HG03521 (cell line): ENCODE results near the gene ALDH4A1.

Experiments used
- ATAC-seq: cut with Tn5 transposase; IDR thresholded peaks from one replicate; pipeline ENCODE4 v1.9.1; 2021; ENCODE audit warnings: mild to moderate bottlenecking, moderate library complexity; ENCODE audit not compliant: unreplicated experiment

Gene ALDH4A1

DNA sequence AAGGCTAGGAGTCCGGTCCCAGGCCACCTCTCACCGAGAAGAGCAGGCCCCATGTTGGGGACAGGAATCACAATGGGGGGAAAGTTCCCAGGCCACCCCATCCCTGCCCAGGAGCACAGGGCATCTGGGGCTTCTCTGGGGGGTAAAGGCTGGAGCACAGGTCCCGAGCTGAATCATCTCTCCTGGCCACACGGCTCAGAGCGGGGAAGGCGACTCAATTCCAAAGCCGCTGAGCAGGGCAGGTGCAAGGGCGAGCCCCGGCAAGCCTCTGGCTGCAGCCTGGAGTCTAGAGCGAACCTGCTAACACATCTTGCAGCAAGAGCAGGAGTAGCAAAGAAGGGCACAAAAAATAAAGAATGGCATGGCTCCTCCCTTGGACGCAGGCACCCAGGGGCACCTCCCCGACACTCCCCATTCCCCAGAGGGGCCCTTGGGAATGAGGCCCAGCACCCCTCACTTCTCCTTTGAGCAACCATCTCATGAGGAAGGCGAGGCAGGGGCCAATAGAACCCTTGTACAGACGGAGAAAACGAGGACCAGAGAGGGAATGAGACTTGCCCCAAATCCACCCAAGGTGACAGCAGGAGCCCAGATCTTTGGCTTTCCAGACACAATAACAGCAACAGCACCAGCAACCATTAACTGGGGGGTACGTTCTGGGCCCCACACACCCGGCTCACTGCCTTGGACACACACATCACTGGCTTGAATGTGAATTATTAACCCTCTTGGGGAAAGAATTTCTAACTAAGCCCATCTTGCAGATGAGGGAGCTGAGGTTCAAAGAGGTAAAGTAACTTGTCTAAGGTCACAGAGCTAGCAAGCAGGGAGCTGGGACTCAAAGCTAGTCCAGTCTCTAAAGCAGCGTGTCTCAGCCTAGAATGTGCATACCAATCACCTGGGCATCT, 20.7 kb upstream of the ALDH4A1 start:
- ATAC-seq = no peak

DNA sequence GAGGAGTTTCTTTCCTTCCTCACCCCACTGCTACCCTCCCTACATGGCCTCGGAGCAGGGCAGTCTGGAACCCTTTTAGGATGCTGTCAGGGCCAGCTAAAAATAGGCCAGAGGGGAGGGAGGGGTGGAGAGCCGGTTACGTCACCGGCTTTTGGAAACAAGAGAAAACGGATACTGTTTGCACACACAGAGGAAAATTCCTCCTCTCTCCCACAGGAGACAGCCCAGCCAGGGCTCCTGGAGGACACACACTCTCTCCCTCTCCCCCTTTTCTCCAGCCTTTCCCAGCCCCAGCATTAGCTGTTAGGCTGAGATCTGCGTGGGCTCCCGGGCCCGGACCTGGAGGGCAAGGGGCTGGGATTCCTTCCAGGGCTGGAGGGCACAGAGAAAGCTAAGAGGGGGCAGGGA, 20.0 kb upstream of the ALDH4A1 start:
- ATAC-seq = no peak

DNA sequence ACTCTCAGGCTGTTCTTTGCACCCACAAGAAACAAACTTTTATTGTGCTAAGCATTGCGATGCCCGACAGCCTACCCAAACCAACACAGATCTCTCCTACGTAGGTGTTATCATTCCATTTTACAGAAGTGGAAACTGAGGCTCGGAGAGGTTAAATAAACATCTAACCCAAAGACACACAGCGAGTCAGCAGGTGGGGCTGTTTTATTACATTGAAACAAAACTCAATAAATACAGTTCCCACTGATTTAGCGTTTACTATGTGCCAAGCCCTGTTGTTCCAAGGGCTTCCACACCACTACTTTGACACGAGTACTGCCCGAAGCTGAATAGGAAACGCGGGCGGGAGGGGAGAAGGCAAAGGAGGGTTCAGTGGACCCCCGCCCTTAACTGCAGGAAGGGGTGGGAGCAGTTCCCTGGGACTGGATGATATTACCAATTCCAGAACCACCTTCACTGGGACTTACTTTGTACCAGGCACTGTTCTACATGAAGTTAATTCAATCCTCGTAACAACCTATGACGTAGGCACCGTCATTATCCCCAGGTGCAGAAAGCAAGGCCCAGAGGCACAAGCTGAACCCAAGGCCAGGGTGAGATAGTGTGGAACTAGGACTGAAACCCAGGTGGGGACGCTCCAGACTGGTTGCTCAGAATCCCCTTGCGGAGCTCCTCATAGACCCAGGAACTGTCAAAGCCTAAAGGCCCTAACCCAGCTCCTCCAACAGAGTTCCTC, 19.3 kb upstream of the ALDH4A1 start:
- no peak for ATAC-seq

DNA sequence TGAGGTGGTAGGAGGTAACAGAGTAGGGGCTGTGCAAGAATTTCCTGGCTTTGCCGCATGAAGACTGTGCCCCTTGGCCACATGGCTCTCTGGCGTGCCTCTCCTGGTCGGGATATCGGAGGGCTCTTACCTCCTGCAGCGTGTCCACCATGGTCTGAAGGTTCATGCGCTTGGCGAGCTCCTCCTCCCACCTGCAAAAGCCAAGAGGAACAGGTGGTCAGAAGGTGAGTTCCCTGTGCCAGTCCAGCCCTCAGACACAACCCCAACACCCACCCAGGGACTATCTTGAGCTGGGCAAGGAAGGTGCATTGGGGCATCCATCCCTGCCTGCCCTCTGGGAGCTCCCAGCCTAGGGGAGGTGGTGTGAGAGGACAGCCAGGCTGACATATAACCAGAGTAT, 18.6 kb upstream of the ALDH4A1 start:
- ATAC-seq = no peak

DNA sequence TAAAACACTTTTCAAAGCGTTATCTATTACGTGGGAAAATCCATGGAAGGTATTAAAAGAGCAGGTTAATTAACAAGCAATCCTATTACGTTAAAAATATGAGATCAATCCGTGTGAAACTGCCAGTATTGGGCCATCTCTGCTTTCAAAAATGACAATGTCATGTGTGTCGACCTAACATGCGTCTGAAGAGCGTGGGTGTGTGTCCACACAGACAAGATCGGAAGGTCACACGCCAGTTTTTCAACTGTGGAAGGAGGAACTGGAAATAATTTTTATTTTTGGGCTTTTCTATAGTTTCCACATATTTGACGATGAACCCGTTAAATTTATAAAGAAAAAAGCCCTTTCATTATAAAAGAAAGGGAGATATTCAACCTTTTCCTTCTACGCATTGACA, 17.6 kb upstream of the ALDH4A1 start:
- no peak for ATAC-seq

DNA sequence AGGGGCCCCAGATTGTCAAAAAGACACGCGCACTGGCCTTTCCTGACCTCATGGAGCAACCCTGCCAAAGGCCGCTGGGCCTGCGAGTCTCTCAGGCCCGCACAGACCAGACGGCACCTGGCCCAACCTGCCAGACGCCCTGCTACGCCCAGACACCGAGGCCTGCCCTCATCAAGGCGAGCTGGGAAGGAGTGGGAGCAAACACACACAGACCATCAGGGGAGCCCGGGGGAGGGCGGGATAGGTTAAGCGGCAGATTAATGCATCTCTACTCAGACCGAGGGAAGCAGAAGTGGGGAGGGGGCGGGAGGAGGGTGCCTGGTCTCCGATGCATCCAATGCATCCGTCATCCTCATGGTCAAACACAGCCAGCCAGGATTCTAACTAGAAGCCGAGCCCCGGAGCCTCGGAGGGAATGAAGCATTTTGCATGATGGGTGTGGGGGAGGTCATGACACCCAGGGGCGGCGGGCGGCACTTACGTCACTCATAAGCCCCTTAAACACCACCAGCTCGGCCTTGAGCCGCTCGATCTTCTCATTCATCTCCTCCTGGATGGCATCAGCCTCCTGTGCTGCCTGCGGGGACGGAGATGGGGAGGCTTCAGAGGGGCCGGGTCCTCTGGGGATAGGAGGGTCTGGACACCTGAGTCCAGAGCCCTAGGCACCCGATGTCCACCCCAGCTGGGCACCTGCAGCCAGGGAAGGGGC, 17.0 kb upstream of the ALDH4A1 start:
- no peak for ATAC-seq

DNA sequence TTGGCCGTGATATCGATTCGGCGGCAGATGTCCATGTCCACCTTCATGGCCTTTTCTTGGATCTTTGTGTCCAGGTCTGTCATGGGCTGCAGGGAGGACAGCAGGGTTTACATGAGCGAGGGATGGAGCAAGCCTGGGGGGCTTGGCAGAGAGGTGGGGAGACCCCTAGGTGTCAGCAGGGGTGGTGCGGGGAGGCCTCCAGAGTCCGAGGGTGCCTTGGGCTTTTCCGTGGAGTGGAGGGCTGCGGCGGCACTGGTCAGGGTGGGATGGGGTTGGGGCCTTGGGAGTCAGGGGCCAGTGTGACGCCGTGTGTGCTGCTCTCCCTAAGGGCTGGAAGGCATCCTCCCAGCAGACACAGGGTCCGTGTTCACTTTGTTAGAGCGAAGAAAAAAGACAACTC, 16.1 kb upstream of the ALDH4A1 start:
- ATAC-seq = no peak

DNA sequence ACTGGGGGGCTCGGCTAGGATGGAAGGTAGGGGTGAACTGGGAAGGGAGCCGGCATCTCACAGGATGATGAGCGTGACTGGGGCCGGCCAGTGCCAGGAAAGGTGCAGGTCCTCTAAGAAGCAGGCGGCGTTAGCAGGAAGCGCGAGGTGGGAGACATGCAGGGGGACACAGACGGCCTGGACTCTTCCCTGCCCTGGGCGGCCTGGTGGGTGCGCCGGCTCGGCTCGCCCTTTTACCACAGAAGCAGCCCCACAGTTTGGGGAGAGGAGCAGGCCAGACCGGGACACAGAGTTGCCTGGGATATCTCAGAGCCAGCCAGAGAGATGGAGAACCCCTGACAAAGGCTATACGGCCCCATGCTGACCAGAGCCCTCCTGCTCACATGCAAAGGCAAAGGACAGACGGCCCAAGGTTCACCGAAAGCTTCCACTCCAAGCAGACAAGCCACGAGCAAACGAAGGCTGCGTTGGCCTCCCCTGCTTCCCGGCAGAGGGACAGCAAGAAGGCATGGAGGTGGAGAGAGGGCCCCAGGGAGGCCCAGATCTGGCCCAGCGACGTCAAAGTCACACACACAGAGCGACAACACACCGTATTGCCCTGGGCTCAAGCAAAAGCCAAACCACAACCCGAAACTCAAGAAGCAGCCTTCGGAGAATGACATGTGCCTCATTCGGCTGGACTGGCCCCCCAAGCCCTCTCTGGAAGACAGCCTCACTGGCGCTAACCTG, 14.9 kb upstream of the ALDH4A1 start:
- ATAC-seq = no peak

DNA sequence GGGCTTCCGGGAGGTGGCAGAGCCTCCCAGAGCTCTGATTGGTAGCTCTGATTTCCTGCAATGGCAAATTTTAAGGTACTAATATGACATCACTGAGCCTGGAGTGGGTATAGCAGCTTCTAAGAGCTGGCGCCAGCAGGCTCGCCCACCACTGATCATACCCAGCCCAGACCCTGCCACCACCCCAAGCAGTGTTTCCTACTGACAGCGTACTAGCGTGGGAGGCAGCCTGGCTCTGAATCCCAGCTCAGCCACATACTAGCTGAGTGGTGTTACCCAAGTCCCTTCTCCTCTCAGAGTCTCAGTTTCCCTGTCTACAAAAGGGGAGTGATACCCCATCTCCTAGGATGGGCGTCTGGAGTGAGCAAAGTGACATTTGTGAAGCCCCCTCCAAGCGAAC, 13.0 kb upstream of the ALDH4A1 start:
- no peak for ATAC-seq

DNA sequence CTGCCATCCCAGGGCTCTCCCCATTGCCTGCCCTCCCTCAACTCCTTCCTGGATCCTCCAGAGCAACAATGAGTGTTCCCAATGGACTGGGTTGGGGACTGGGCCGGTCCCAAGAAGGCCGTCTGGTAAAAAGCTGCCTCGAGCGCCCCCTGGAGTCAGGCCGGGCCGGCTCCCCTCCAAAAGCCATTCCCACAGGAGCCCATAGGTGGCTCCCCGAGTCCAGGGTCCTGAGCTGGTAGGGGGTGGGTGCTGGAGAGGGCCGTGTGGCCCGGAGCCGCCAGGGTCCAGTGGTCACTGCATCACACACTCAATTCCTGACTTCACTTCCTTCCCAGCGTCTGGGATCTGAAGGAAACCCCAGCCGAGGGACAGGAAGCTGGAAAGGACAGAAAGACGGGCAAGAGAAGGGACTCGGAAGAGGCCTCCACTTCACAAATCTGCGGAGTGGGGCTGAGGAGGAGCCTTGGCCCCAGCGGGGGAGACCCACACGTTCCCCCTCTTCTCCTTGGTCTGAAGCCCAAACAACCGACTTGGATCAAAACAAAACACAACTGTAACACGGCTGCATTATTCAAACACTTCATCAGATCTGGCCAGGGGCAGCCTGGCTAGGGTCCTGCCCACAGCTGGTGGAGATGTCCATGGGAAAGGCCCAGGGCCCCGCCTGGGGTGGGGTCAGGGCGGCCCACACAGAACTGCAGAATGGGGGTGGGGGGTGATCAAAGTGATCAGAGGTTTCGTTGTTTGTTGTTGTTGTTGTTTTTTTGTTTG, 10.9 kb upstream of the ALDH4A1 start:
- ATAC-seq = no peak

DNA sequence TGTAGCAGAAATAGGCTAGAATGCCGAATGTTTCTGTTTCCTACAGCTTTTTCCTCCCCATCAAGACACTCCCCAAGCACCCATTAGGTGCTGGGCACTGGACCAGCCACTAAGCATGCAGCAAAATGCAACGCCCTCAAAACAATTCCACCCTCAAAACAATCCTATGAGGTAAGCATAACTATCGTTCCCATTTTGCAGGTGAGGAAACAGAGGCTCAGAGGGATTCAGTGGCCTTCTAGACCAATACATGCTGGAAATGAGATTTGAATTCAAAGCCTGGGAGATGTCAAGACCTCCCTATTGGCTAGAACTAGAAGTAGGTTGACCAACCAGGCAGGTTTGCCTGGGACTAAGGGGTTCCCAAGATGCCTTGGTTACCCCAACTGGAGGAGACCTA, 10.2 kb upstream of the ALDH4A1 start:
- ATAC-seq = no peak

DNA sequence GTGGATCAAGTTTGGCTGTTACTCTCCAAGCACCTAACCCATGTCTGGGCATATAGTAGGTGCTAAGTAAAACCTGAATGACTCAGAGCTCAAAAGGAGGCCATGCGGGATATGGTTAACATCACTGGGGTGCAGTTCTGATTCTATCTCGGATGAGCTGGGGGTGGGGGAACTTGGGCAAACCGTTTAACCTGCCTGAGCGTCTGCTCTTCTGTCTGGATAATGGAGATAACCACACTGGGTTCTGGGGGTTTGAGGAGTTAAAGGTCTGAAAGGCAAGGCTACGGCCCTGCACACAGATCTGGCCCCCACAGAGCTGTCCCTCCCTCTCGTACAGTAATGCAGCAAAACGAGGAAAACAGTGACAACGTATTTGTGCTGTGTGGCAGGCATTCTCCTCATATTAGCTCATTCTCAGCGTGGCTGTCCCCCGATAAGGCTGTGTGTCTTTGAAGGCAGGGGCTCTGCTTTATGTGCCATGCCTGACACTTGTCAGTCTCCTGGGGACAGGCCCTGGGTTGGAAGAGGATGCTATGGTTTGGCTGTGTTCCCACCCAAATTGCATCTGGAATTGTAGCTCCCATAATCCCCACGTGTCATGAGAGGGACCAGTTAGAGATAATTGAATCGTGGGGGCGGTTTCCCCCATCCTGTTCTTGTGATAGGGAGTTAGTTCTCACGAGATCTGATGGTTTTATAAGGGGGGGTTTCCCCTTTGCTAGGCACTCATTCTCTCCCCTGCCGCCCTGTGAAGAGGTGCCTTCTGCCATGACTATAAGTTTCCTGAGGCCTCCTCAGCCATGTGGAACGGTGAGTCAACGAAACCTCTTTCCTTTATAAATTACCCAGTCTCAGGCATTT, 6.8 kb upstream of the ALDH4A1 start:
- no peak for ATAC-seq

DNA sequence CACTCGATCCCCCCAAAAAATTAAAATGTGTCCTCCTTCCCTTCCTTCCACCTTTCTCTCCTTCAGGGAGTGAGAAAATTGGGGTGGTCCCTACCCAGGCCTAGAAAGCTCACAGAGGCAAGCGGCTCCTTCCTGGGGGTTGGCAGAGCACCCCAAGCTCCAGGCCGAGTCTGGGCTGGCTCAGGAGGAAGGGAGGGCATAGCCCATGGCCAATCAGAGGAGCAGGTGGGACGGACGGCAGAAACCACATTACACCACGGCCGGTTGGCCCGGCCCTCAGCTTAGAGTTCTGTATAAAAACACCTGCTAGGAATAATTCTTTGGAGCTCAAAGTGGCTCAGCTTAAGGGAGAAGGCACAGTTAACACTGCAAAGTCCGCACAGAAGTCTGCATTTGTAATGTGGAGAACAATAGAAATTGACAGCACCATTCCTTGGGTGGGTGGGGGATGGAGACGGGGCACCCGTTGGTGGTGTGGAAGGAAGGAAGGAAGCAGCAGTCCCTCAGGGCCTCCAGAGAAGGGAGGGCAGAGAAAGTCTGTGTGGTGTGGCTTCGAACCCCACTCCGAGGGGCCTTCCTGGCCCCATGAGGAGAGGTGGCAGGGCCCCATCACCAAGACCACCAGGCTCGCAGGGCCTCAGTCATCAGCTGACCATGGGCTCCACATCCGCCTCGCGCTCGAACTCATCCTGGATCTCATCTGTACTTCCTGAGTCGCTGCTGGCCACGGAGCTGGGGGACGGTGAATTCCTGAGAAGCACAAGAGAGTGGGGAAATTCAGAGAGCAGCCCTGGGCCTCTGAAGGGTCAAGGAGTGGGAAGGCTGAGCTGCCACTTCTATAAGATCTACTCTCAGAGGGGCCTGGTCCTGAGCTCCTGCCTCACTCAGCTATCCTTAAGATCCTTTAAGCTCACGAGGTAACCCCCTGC, 5.8 kb upstream of the ALDH4A1 start:
- ATAC-seq = no peak

DNA sequence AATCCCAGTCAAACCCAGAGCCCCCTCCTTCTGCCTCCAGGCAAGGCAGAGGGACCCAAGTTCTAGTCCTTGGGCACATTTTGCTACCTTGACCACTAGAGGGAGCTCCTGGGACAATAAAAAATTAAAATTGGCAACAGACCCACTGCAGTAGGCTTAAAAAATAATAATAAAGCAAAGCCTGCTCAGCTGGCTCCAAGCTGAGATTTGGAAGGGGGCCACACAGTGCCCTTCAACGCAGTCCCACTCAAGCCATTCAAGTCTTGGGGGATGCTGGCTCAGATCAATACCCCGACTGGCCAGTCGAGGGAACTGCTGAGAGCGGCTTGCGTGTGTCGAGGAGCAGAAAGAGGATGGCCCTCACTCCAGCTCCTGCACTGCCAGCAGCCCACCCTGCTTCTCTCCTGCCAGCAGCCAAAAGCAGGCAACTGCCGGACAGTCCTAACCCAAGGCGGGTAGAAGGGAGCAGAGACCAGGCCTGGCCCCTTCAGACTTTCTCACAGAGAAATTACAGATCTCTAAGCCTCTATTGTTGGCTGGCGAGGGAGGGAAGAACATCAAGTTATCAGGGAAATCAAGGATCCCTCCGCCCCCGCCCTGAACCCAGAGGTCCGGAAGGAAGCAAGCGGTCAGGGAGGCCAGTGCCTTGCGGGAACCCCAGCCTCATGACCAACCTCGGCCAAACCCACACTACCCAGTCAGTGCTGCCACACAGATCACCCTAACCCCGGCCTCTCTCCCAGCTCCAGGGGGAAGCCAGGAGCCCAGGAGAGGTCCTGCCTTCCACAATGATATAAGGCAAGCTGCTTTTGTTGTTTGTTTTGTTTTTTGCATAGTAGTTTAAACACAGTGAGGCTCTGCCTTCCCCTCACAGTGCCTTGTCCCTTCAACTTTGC, 4.9 kb upstream of the ALDH4A1 start:
- no peak for ATAC-seq

DNA sequence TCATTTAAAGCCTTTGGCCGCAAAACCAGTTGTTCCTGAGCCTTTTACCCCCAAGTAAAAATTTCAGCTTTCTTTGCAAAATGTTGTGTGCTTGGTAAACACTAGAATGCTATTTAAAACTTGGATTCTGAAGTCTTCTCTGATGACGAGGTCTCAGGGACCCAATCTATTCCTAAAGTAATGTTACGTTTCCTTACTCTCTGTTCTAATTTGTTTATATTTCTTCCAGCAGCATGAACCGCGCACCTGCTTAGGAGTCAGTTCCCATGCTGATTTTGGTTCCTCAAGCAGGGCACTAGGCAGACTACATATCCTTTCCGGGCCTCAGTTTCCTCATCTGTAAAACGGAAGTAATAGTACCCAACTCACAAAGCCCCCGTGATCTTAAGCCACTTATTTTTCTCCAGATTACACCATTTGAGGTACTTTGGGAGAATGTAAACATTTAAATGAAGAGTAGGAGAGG, 969 bp upstream of the ALDH4A1 start:
- ATAC-seq = no peak

DNA sequence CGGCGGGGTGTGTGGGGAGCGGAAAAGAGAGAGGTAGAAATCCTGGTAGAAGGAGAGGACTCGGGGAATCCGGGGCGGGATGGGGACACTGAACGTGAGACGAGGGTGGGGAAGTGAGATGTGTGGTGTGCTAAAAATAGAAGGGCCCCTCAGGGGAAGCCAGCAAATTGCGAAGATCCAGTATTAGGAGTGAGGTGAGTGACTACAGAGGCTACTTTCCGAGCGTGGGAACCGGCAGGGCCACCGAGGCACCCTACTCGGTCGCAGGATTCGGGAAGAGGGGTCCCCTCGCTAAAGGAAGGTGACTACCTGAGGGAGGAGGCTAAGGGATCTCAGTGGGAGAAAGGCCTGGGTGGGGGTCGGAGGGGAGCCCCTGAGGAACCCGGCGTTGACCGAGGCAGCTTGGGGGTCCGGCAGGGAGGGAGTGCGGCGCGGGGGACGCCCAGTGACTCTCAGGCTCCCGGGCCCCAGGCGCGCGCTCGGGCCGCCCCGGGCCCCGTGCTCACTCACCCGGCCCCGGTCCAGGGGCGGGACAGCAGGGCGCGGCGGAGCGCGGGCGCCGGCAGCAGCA, 318 bp downstream of the ALDH4A1 start:
- ATAC-seq = no peak
